ENCODE results near the gene SPON1. TPM values are rescaled to one million over a fixed set of nuclear protein-coding genes. Genes with fewer than 3 reads are reported as not detected.

The SPON1 gene
- total and polyA plus RNA-seq, 9 donors = 11.9 to 112 (median 56.4) TPM

DNA sequence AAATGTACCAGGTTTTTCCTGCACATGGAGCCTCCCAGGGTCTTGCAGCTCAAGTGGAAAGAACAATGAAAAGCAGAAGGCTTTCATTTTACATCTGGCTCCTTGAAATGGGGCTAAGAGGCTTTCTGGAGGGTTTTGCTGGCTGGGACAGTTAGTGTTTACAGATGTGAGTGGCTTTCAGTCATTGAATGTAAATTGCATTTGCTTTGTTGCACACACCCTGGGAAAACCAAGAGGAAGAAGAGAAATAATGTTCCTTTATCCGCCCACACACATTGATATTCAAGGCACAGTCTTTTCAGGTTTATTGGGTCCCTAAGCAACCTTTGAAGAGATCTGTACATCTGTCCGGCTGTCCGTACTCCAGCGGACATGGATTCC lies 144.5 kb downstream of the SPON1 start:
- H3K9me3 ChIP-seq = no peaks in the 10 kb centered on the region
- no peak overlapping the region for H3K4me3 ChIP-seq
- no peaks in the 10 kb centered on the region for H3K36me3 ChIP-seq
- no peaks in the 10 kb centered on the region for H3K27me3 ChIP-seq
- peaks cover 1% of the 10 kb centered on the region for H3K4me1 ChIP-seq (ENCODE audit: insufficient read depth)
- DNase-seq = no peak
- WGBS, 3 donors = 73 to 80% (median 75%) methylated on average over 4 of the region's 4 CpGs
- TF ChIP-seq EP300 (IDR thresholded peaks at IDR 0.05) (no peak), POLR2A (IDR thresholded peaks at IDR 0.05) (no peak)
- intact Hi-C loops (cut with DNase I) = no loop called here
- H3K27ac ChIP-seq = no peak overlapping the region

DNA sequence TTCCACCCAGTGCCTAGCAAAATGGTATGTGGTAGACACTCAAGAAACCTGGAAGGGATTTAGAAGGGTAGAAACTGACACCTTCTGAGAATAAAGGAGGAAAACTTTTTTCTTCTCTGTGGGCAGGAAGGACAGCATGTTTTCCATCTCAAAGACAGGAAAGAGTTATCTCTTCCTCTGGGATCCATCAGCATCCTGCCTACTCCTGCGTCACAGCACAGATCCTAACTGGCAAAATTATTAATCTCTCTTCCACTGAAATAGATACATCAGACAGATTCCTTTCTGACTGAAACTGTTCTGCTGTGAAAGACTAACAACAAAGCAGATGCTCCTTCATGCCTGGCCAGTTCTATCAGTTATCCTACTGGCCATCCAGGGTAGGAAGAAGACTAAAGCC lies 147.2 kb downstream of the SPON1 start:
- Histone ChIP-seq H3K4me3 (no peak overlapping the region), H3K27ac (no peak overlapping the region), H3K27me3 (no peaks in the 10 kb centered on the region), H3K4me1 (ENCODE audit: insufficient read depth) (peaks cover 1% of the 10 kb centered on the region), H3K9me3 (no peaks in the 10 kb centered on the region), H3K36me3 (no peaks in the 10 kb centered on the region)
- intact Hi-C loops (cut with DNase I) = no loop called here
- TF ChIP-seq EP300 (IDR thresholded peaks at IDR 0.05) (no peak), POLR2A (IDR thresholded peaks at IDR 0.05) (no peak)
- TF ChIP-seq, protein P1, sequence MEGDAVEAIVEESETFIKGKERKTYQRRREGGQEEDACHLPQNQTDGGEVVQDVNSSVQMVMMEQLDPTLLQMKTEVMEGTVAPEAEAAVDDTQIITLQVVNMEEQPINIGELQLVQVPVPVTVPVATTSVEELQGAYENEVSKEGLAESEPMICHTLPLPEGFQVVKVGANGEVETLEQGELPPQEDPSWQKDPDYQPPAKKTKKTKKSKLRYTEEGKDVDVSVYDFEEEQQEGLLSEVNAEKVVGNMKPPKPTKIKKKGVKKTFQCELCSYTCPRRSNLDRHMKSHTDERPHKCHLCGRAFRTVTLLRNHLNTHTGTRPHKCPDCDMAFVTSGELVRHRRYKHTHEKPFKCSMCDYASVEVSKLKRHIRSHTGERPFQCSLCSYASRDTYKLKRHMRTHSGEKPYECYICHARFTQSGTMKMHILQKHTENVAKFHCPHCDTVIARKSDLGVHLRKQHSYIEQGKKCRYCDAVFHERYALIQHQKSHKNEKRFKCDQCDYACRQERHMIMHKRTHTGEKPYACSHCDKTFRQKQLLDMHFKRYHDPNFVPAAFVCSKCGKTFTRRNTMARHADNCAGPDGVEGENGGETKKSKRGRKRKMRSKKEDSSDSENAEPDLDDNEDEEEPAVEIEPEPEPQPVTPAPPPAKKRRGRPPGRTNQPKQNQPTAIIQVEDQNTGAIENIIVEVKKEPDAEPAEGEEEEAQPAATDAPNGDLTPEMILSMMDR (IDR thresholded peaks at IDR 0.05) = no peak
- WGBS, 3 donors = 23 to 48% (median 45%) methylated on average over 1 of the region's 1 CpG
- DNase-seq = no peak

DNA sequence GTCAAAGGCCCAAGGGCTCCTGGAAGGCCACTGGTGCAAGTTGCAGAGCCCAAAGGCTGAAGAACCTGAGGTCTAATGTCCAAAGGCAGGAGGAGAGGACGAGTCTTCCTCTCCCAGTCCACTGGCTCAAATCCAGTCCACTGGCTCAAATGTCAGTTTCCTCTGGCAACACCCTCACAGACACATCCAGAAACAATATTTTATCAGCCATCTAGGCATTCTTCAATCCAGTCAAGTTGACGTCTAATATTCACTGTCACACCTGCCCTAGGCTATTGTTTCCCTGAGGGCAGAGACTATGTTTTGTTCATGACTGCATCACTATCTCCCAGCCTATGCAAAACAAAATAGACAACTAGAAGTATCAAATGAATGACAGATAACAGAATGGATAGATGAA lies 148.1 kb downstream of the SPON1 start:
- no peak overlapping the region for H3K27ac ChIP-seq
- TF ChIP-seq EP300 (IDR thresholded peaks at IDR 0.05) (no peak), POLR2A (IDR thresholded peaks at IDR 0.05) (no peak)
- TF ChIP-seq, protein P1 (IDR thresholded peaks at IDR 0.05) = no peak
- intact Hi-C loops (cut with DNase I) = no loop called here
- no peak for DNase-seq
- H3K36me3 ChIP-seq = no peaks in the 10 kb centered on the region
- H3K4me3 ChIP-seq = no peak overlapping the region
- 61 to 82% (median 81%) methylated on average over 2 of the region's 2 CpGs for WGBS, 3 donors
- H3K4me1 ChIP-seq (ENCODE audit: insufficient read depth) = peaks cover 1% of the 10 kb centered on the region
- no peaks in the 10 kb centered on the region for H3K27me3 ChIP-seq
- no peaks in the 10 kb centered on the region for H3K9me3 ChIP-seq

DNA sequence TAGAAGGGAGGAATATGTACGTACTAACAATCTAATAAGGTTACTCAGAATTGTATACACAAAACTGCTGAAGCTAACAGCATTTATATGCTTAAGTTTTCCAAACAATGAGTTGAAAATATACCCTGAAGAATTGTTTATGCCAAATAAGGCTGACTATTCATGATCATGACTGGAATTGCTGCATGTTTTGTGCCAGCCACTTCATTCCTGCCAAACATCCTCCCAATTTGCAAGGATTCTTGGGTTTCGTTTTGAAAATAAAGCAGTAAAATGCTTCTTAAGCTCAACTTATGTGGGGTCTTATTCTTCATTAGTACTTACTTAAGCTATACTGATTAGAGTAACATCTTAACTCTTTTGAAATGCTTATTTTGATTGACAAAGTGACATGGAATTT lies 149.0 kb downstream of the SPON1 start:
- intact Hi-C loops (cut with DNase I) = no loop called here
- Histone ChIP-seq H3K27me3 (no peaks in the 10 kb centered on the region), H3K27ac (no peak overlapping the region), H3K4me3 (no peak overlapping the region), H3K4me1 (ENCODE audit: insufficient read depth) (peaks cover 1% of the 10 kb centered on the region), H3K9me3 (no peaks in the 10 kb centered on the region), H3K36me3 (no peaks in the 10 kb centered on the region)
- 22 to 39% (median 25%) methylated on average over 2 of the region's 2 CpGs for WGBS, 3 donors
- TF ChIP-seq POLR2A (IDR thresholded peaks at IDR 0.05) = no peak
- TF ChIP-seq EP300 (IDR thresholded peaks at IDR 0.05) = no peak
- TF ChIP-seq, protein P1 (IDR thresholded peaks at IDR 0.05) = no peak
- no peak for DNase-seq

DNA sequence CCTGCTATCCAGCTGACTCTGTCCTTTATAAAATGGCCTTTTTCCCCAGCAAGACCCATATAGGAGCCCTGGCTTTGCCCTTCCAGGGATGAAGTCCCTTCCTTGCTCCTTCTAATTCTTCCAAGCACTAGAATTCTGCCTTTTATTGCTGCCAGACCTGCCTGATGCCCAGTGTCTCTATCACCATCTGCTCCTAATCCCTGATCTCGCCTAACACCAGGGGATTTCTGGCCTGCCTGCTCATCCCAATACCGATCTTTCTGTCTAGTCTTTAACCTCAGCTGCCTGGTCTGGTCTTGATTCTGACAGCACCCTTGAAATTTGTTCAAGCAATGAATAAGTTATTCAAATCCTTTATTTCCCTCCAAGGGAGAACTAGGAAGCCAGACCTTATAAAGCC lies 150.2 kb downstream of the SPON1 start:
- DNase-seq = no peak
- Histone ChIP-seq H3K9me3 (no peaks in the 10 kb centered on the region), H3K4me3 (no peak overlapping the region), H3K27ac (no peak overlapping the region), H3K4me1 (ENCODE audit: insufficient read depth) (peaks cover 1% of the 10 kb centered on the region), H3K36me3 (no peaks in the 10 kb centered on the region), H3K27me3 (no peaks in the 10 kb centered on the region)
- intact Hi-C loops (cut with DNase I) = no loop called here
- 88 to 90% (median 88%) methylated on average over 2 of the region's 2 CpGs for WGBS, 3 donors
- TF ChIP-seq POLR2A (IDR thresholded peaks at IDR 0.05) (no peak), EP300 (IDR thresholded peaks at IDR 0.05) (no peak)
- TF ChIP-seq, protein P1 (IDR thresholded peaks at IDR 0.05) = no peak

All from ovary (tissue), 9 donors.